HG02970 (cell line): ENCODE measurements around the gene NEGR1.
"Not testable (repeated sequence)": the region's sequence is repeated elsewhere in the genome, so short reads cannot be mapped to it uniquely, and the experiment has no call there.

Experiments
- ATAC-seq: cut with Tn5 transposase; IDR thresholded peaks from one replicate; pipeline ENCODE4 v1.9.1; 2021; ENCODE audit warnings: mild to moderate bottlenecking, moderate library complexity, moderate number of reproducible peaks; ENCODE audit not compliant: unreplicated experiment, low FRiP score

NEGR1 gene

DNA sequence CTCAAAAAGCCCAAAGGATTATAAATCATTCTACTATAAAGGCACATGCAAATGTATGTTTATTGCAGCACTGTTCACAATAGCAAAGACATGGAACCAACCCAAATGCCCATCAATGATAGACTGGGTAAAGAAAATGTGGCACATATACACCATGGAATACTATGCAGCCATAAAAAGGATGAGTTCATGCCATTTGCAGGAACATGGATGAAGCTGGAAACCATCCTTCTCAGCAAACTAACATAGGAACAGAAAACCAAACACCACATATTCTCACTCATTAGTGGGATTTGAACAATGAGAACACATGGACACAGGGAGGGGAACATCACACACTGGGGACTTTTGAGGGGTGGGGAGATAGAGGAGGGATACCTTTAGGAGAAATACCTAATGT, 46.4 kb downstream of the NEGR1 start:
- ATAC-seq = not testable (repeated sequence)

DNA sequence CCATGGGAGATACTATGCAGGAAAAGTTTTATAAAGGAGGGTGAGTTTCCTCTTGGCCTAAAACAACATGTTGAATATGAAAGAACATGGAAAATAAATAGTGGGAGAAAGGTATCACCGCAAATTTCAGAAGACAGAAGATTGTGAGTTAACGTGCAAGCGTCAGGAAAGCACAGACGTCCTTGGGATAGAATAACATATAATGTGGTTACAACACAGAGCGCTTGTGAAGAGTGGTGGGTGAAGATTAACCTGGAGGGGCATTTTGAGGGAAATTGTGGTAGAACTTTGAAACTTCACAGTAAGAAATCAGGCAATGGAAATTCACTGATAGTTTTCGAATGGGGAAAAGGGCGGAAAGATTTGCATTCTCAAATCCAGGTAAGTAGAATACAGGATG, 47.3 kb downstream of the NEGR1 start:
- no peak for ATAC-seq

DNA sequence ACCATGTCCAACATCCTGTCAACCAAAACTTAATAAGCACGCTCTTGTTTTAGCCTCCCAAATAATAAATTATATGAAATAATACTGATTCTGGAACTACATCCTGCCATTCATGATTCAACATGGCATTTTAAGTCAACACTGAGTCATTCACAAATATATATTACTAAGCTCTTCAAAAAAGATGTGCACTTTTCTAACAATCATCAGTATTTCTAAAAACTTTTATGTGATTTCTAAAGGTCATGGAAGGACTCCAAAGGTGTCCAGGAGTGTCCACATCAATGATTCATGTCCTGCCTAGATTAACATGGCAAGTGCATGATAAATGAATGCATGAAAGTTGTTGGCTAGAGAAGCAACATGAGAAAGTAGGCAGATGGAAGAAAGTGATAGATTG, 51.6 kb downstream of the NEGR1 start:
- ATAC-seq = no peak

DNA sequence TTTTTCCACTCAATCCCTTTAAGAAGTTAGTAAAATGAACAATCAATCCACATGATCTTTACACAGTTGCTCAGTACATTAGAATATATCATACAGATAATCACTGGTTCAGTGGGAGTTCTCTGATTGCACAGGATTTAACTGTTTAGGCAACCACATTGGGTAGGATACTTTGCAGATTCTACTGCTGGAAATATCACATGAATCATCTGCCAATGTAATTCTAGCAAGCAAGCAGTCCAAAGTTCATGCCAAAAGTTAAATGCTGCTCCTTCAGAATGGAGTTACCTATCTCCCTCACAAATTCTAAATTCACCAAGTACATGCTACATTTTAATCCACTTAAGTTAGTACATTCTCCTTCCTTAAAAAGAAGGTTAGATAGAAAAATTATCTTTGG, 52.4 kb downstream of the NEGR1 start:
- ATAC-seq = no peak

- no peak for ATAC-seq
Observed at GRCh38 chr1:72227667-72228066, 54.7 kb downstream of the NEGR1 start.

- no peak for ATAC-seq
Observed at GRCh38 chr1:72224506-72224905, 57.8 kb downstream of the NEGR1 start.

DNA sequence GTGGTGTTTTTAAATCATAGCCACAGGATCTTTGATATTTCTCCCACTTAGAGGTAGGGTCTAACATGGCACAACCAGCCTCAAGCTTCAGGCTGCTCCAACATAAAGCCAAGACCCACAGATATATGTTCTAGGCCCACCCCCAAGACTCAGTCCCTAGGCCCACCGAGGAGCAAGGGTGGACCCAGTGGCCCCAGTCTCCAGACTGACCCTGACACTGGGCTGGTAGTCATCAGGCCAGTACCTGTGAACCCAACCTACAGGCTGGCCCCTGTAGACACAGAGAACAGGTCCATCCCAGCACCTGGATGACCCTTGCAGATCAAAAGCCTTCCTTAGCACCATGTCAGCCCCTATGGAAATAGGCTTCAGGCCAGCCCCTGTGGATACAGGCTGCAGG, 60.5 kb downstream of the NEGR1 start:
- no peak for ATAC-seq

DNA sequence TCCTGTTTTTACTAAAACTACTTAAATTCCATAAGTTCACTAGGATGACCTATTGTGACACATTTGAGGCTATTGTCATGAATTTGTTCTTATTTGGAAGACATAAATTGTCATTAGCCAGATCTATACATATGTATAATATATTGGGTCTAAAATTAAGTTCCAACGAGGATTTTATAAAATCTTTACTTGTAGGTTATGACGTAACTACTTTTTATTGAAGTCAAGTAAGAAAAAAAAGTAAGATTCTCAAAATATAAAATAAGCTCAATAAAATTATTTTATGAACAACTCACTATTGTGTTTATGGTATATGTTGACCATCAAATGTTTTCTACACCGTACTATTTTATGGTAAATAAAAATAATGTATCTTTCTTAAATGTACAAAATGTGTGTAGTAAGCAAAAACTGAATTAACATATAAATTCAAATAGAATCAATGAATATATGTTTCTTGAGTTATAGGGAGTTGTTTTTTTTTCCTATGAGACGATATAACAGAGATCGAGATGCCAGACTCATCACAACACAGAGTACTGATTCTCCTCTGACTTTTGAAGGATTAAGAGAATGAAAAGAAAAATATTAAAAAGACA, 64.1 kb downstream of the NEGR1 start:
- no peak for ATAC-seq

GRCh38 chr1:72207059-72207458, 75.3 kb downstream of the NEGR1 start:
- ATAC-seq = no peak

GRCh38 chr1:72202761-72203160, 79.6 kb downstream of the NEGR1 start:
- ATAC-seq = no peak

DNA sequence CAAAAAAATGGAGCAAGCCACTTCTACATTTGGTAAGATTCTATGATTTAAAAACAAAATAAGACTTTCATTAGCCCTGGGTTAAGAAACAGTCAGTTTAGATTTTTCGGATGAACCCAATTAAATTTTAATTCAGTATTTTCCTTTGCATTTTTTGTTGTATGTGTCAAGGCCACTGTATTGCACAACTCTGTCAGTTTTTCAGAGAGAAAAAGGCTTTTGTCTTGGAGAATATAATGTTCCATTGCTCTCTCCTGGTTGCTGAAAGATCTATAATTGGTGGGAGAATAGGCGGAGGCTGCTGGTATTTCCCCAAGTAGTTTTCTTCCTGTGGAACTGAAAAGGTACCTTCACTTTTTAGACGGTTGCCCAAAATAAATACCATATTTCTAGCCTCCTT, 84.6 kb downstream of the NEGR1 start:
- no peak for ATAC-seq

GRCh38 chr1:72186733-72187307, 95.5 kb downstream of the NEGR1 start:
- ATAC-seq = no peak

GRCh38 chr1:72184099-72184701, 98.1 kb downstream of the NEGR1 start:
- ATAC-seq = no peak

DNA sequence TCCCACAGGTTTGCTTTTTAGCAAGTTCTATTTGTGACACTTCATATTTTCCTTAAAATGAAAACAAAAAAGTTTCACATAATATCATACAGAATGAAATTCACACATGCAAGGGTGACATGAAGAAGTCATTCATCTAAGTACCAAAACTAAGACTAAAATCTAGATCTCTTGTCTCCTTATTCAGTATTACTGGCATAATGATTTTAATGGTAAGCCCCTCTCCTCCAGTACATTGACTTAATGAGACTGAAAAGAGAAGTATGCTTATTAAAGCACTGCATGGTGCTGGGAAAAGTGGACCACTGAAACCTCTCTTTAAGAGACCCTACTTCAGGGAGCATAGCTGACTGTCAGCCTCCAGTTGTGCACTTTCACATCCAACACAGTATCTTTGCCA, 99.5 kb downstream of the NEGR1 start:
- ATAC-seq = no peak

- ATAC-seq = no peak
Observed at GRCh38 chr1:72178266-72178665, 104.1 kb downstream of the NEGR1 start.

- ATAC-seq = no peak
Observed at GRCh38 chr1:72177711-72178110, 104.6 kb downstream of the NEGR1 start.

DNA sequence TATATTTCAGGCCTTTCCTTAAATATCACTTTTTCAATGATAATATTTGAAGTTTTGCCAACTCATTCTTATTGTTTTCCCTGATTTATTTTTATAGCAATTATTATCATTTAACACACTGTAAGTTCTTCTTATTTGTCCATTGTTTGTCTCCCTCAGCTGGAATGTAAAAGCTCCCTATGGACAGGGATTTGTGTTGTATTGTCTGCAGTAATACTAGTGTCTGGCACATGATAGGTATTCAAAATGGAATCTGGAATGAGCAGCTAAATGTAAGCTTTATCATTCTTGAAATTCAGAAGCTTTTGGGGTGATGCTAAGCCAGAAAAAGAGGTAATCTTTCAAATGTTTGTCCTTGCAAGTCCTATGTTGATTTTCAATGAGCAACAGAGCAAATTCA, 112.1 kb downstream of the NEGR1 start:
- no peak for ATAC-seq

DNA sequence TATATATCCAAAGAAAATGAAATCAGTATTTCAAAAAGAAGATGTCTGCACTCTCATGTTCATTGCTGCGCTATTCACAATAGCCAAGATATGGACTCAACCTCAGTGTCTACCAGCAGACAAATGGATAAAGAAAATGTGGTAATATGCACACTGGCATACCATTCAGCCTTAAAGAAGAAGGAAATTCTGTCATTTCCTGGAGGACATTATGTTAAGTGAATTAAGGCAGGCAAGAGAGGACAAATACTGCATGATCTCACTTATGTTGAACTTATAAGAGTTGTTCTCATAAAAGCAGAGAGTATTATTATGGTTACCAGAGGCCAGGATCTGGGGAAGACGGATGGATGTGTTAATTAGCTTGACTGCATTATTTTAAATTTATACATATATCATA, 115.9 kb downstream of the NEGR1 start:
- no peak for ATAC-seq

DNA sequence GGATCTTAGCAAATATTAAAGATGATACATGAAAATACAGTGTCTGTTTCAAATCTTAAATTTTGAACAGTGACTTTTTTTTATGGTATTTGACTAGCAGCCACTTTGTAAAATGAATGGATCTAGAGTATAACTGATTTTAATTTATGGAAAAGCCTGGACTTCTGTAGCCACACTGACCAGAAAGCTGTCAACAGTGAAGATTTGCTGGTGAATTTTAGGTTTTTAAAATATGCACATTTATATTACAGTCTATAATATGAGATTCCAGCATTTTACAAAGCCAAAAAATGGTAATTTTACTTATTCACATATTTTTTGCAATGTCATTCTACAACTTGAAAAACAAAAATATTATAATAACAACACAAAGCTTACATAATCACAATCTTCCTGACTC, 131.8 kb downstream of the NEGR1 start:
- no peak for ATAC-seq

DNA sequence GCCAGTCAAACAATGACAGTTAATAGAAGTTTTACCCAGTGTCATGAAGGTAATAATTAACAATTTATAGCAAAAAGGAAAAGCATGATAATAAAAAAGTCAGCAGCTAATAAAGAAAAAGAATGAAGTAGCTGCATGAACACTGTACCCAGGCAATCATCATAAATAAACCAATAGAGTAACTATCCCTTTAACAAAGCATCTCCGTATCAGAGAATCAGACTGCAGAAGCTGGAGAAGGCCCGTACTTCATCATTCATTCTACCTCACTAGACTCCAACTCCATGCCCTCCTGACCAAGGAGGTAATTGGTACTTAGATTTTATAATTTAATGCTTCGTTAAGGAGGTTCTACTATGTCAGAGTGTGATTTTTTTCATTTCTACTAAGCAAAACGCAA, 140.5 kb downstream of the NEGR1 start:
- no peak for ATAC-seq

DNA sequence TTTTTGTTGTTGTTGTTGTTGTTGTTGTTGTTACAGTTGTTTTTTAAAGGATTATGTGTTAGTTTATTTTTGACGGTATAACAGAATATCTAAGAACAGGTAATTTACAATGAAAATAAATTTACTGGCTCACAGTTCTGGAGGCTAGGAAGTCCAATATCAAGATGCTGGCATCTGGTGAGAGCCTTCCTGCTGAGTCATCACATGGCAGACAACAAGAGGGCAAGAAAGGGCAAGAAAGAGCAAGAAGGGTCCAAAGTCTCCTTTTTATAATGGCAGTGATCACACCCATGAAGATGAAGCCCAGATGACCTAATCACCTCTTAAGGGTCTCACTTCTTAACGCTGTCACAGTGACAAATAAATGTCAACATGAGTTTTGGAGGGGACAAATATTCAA, 142.1 kb downstream of the NEGR1 start:
- ATAC-seq = no peak

- no peak for ATAC-seq
Observed at GRCh38 chr1:72137656-72138055, 144.7 kb downstream of the NEGR1 start.
